Ishikawa (cell line): ENCODE measurements around the gene LENEP.

Experiments used
- CEBPB ChIP-seq: IDR thresholded peaks from 2 replicates; pipeline ENCODE4 v1.6.1; 2012
- RAD21 ChIP-seq: IDR thresholded peaks from 2 replicates; pipeline ENCODE4 v1.6.1; 2012; ENCODE audit warnings: low read depth
- TCF12 ChIP-seq: IDR thresholded peaks from 2 replicates; pipeline ENCODE4 v1.6.1; 2012; ENCODE audit warnings: low read depth
- ZBTB7A ChIP-seq: IDR thresholded peaks from 2 replicates; pipeline ENCODE4 v1.6.1; 2012; ENCODE audit warnings: low read depth
- TF ChIP-seq, protein P1 (sequence below): IDR thresholded peaks from 2 replicates; pipeline ENCODE4 v1.6.1; 2012; ENCODE audit warnings: low read depth, mild to moderate bottlenecking
- TF ChIP-seq, protein P2 (sequence below): IDR thresholded peaks from 2 replicates; pipeline ENCODE4 v1.6.1; 2012

DNA sequence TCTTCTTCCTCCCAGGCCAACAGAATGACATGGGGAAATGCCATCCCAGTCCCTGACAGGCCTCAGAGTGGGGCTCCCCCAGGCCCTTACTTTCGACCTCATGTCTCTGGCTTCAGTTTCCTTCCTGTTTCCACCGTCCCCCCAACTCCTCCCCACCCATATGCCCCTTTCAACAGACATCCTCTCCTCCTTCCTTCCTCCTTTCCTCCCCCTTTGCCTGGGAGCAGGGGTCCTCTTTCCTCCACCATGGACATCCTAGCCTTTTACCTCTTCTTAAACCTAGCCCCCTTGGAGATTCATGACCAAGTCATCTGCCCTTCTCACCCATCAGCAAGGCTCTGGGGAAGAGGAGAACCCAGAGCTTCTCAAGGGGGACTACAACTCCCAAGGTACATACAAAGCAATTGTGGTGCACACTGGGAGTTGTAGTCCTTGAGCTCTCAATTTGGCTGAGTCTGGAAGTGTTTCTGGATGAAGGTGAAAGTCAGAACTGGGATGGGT, 13.3 kb downstream of the LENEP start:
- TF ChIP-seq RAD21, result no peak
- TF ChIP-seq ZBTB7A, result no peak
- no peak for TF ChIP-seq CEBPB
- TF ChIP-seq, protein P1, sequence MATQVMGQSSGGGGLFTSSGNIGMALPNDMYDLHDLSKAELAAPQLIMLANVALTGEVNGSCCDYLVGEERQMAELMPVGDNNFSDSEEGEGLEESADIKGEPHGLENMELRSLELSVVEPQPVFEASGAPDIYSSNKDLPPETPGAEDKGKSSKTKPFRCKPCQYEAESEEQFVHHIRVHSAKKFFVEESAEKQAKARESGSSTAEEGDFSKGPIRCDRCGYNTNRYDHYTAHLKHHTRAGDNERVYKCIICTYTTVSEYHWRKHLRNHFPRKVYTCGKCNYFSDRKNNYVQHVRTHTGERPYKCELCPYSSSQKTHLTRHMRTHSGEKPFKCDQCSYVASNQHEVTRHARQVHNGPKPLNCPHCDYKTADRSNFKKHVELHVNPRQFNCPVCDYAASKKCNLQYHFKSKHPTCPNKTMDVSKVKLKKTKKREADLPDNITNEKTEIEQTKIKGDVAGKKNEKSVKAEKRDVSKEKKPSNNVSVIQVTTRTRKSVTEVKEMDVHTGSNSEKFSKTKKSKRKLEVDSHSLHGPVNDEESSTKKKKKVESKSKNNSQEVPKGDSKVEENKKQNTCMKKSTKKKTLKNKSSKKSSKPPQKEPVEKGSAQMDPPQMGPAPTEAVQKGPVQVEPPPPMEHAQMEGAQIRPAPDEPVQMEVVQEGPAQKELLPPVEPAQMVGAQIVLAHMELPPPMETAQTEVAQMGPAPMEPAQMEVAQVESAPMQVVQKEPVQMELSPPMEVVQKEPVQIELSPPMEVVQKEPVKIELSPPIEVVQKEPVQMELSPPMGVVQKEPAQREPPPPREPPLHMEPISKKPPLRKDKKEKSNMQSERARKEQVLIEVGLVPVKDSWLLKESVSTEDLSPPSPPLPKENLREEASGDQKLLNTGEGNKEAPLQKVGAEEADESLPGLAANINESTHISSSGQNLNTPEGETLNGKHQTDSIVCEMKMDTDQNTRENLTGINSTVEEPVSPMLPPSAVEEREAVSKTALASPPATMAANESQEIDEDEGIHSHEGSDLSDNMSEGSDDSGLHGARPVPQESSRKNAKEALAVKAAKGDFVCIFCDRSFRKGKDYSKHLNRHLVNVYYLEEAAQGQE, result no peak
- TF ChIP-seq, protein P2, sequence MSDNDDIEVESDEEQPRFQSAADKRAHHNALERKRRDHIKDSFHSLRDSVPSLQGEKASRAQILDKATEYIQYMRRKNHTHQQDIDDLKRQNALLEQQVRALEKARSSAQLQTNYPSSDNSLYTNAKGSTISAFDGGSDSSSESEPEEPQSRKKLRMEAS, result no peak
- no peak for TF ChIP-seq TCF12
